K562 (cell line): ENCODE measurements around the gene METTL25B. TPM values are rescaled to one million over a fixed set of nuclear protein-coding genes. Genes with fewer than 3 reads are reported as not detected.

Experiments
- ATAC-seq: fragments of 200-7000 bp; cut with Tn5 transposase; 3 replicates; pipeline ENCODE4 v1.9.1; 2020; ENCODE audit warnings: moderate library complexity
- BruUV-seq: library from RNA; stranded (reverse); fragments of 400-500 nt; replicated peaks from 2 replicates; lab custom pipeline; 2021; lab: Mats Ljungman, UMichigan
- CTCF ChIA-PET: fragments of 300-600 bp; formaldehyde crosslinking; extraction: SDS; loops from one replicate; lab custom pipeline; 2021; ENCODE audit warnings: low intra/inter-chr PET ratio; lab: Yijun Ruan, JAX
- POLR2A ChIA-PET: fragments of 300-600, 350-650 bp; sonication (Branson Sonifier 250); formaldehyde crosslinking; extraction: SDS; loops from one replicate; lab custom pipeline; 2021; ENCODE audit warnings: antibody characterized with exemption, inconsistent platforms; lab: Yijun Ruan, JAX
- DNase-seq, 4 experiments: peaks; one replicate each; pipeline versions ENCODE4 v3.0.0 to v3.0.0-alpha.2; 2011 to 2018; ENCODE audit warnings: low spot score in 3 of 4, mixed read lengths in 3 of 4; ENCODE audit errors: extremely low read depth in 1 of 4
- FAIRE-seq: peaks from 2 replicates; lab custom pipeline; 2011; peaks lifted over from hg19 to GRCh38; lab: Jason Lieb, UNC
- H2AFZ ChIP-seq: 2 replicates; pipeline ENCODE4 v1.6.0; 2011; ENCODE audit warnings: low read depth, low read length, control low read depth, inconsistent platforms
- H3K27ac ChIP-seq: fragments of 200-600 bp; 3 replicates; pipeline ENCODE4 v1.8.0; 2011; ENCODE audit warnings: low read depth, mild to moderate bottlenecking, control low read depth, inconsistent platforms, low read length, moderate library complexity, mixed read lengths; ENCODE audit errors: extremely low read depth
- H3K27me3 ChIP-seq, 2 experiments: fragments of 300-600 bp in 1 of 2; 2 replicates in 1 of 2; 3 replicates in 1 of 2; pipeline versions ENCODE4 v1.6.0 to v1.8.0; 2011; ENCODE audit warnings: inconsistent platforms in 2 of 2, low read length in 2 of 2, mild to moderate bottlenecking in 1 of 2, mixed read lengths in 1 of 2, moderate library complexity in 1 of 2; ENCODE audit not compliant: control insufficient read depth in 2 of 2, insufficient read depth in 2 of 2
- H3K36me3 ChIP-seq: fragments of 300-600 bp; 3 replicates; pipeline ENCODE4 v1.8.0; 2011; ENCODE audit warnings: mild to moderate bottlenecking, low read length, inconsistent platforms; ENCODE audit not compliant: control insufficient read depth, insufficient read depth
- H3K4me1 ChIP-seq, 2 experiments: fragments of 200-600 bp in 1 of 2; replicated peaks in 1 of 2; 2 replicates in 1 of 2; 3 replicates in 1 of 2; pipeline versions ENCODE4 v1.5.1 to v1.8.0; 2011; ENCODE audit warnings: inconsistent platforms in 2 of 2, low read length in 2 of 2, mild to moderate bottlenecking in 1 of 2, mixed read lengths in 1 of 2, moderate library complexity in 1 of 2; ENCODE audit not compliant: control insufficient read depth in 2 of 2, insufficient read depth in 2 of 2
- H3K4me2 ChIP-seq: 2 replicates; pipeline ENCODE4 v1.6.1; 2011; ENCODE audit warnings: low read length, control low read depth, inconsistent platforms, mixed read lengths; ENCODE audit not compliant: insufficient read depth
- H3K4me3 ChIP-seq: fragments of 200-600 bp; sonication (generic), shearing (Covaris generic); 2 replicates; pipeline ENCODE4 v1.5.1; 2016; ENCODE audit warnings: control low read depth, inconsistent platforms
- H3K79me2 ChIP-seq: fragments of 200-600 bp; 3 replicates; pipeline ENCODE4 v1.8.0; 2011; ENCODE audit warnings: low read length, inconsistent platforms; ENCODE audit not compliant: control insufficient read depth, insufficient read depth
- H3K9ac ChIP-seq, 2 experiments: 2 replicates each; pipeline versions ENCODE4 v1.6.0 to v1.6.1; 2011; ENCODE audit warnings: low read depth in 2 of 2, low read length in 2 of 2, control low read depth in 1 of 2, inconsistent platforms in 1 of 2, mild to moderate bottlenecking in 1 of 2, mixed read lengths in 1 of 2; ENCODE audit not compliant: insufficient read depth in 1 of 2
- H3K9me1 ChIP-seq: one replicate; pipeline ENCODE4 v1.6.0; 2011; ENCODE audit warnings: inconsistent platforms, mild to moderate bottlenecking, low read length, moderate library complexity; ENCODE audit not compliant: control insufficient read depth, insufficient read depth
- H3K9me3 ChIP-seq: replicated peaks from 2 replicates; pipeline ENCODE4 v1.5.1; 2011; ENCODE audit warnings: low read depth, low read length, inconsistent platforms; ENCODE audit not compliant: control insufficient read depth, insufficient read depth
- H4K20me1 ChIP-seq: replicated peaks from 2 replicates; pipeline ENCODE4 v1.6.1; 2011; ENCODE audit warnings: low read length, inconsistent platforms, mixed read lengths; ENCODE audit not compliant: control insufficient read depth, insufficient read depth
- CAMTA2 ChIP-seq: fragments of 250-450 bp; sonication (Bioruptor Pico); conservative IDR thresholded peaks from 2 replicates; pipeline ENCODE4 v1.5.1; 2022
- CBFA2T2 ChIP-seq: fragments of 450-650 bp; conservative IDR thresholded peaks from 2 replicates; pipeline ENCODE4 v1.6.1; 2017; ENCODE audit warnings: mild to moderate bottlenecking
- CBFA2T3 ChIP-seq: fragments of 450-650 bp; IDR thresholded peaks from 2 replicates; pipeline ENCODE4 v1.6.1; 2017
- ETV1 ChIP-seq: fragments of 450-650 bp; conservative IDR thresholded peaks from 2 replicates; pipeline ENCODE4 v1.6.1; 2016; ENCODE audit warnings: missing genetic modification characterization, control low read depth, low read depth, missing compliant biosample characterization
- FOXP4 ChIP-seq: sonication (generic); formaldehyde crosslinking; IDR thresholded peaks from 2 replicates; pipeline ENCODE4 v1.8.0; 2022; ENCODE audit warnings: mild to moderate bottlenecking, missing genetic modification reagents, borderline replicate concordance
- HMG20A ChIP-seq: fragments of 450-650 bp; formaldehyde crosslinking; conservative IDR thresholded peaks from 2 replicates; pipeline ENCODE4 v1.4.0; 2020; ENCODE audit warnings: mild to moderate bottlenecking, mixed read lengths
- MBD2 ChIP-seq: sonication (generic); IDR thresholded peaks from 2 replicates; pipeline ENCODE4 v1.6.1; 2016; ENCODE audit warnings: low read depth, borderline replicate concordance
- PRPF4 ChIP-seq: fragments of 200-400 bp; formaldehyde crosslinking; IDR thresholded peaks from one replicate; pipeline ENCODE4 v1.6.1; 2017; ENCODE audit warnings: low read length, low read depth, mild to moderate bottlenecking; ENCODE audit not compliant: insufficient read depth, poor library complexity, severe bottlenecking
- SLC30A9 ChIP-seq: fragments of 250-450 bp; sonication (Bioruptor Pico); IDR thresholded peaks from 2 replicates; pipeline ENCODE4 v1.8.0; 2022; ENCODE audit warnings: mild to moderate bottlenecking, moderate library complexity
- TEAD4 ChIP-seq, 2 experiments: sonication (generic) in 1 of 2; formaldehyde crosslinking in 1 of 2; IDR thresholded peaks; 2 replicates each; pipeline versions ENCODE4 v1.6.1 to v1.8.0; 2012 to 2022; ENCODE audit warnings: borderline replicate concordance in 1 of 2, inconsistent platforms in 1 of 2, low read length in 1 of 2, mild to moderate bottlenecking in 1 of 2, missing genetic modification reagents in 1 of 2
- TFAP4 ChIP-seq: sonication (generic); formaldehyde crosslinking; IDR thresholded peaks from 2 replicates; pipeline ENCODE4 v1.8.0; 2022; ENCODE audit warnings: missing genetic modification reagents, mild to moderate bottlenecking, moderate library complexity, borderline replicate concordance
- TGIF2 ChIP-seq: sonication (generic); formaldehyde crosslinking; IDR thresholded peaks from 2 replicates; pipeline ENCODE4 v1.8.1; 2022; ENCODE audit warnings: mild to moderate bottlenecking, missing genetic modification reagents, moderate library complexity
- USF1 ChIP-seq: sonication (generic); formaldehyde crosslinking; IDR thresholded peaks from 2 replicates; pipeline ENCODE4 v1.9.0; 2022; ENCODE audit warnings: mild to moderate bottlenecking, missing genetic modification reagents
- ZNF12 ChIP-seq: sonication (generic); formaldehyde crosslinking; IDR thresholded peaks from 2 replicates; pipeline ENCODE4 v1.4.0; 2020; ENCODE audit warnings: mild to moderate bottlenecking, missing genetic modification reagents
- ZNF133 ChIP-seq: fragments of 250-450 bp; sonication (Bioruptor Pico); IDR thresholded peaks from 2 replicates; pipeline ENCODE4 v1.4.0; 2020; ENCODE audit warnings: mild to moderate bottlenecking
- ZNF253 ChIP-seq: fragments of 250-450 bp; sonication (Bioruptor Pico); conservative IDR thresholded peaks from 2 replicates; pipeline ENCODE4 v1.6.1; 2021; ENCODE audit warnings: mild to moderate bottlenecking
- WGBS: fragments of 100-300 bp; shearing (Covaris generic); methylation state at CpG from one replicate; pipeline ENCODE4 v1.1.6; 2016; ENCODE audit warnings: low coverage, mixed read lengths; ENCODE audit not compliant: insufficient coverage; ENCODE audit errors: missing lambda C conversion rate; 5-methylcytosine and 5-hydroxymethylcytosine counted together
- in situ Hi-C: fragments of 300-500 bp; cut with MboI; formaldehyde crosslinking; loops from 4 replicates; pipeline ENCODE4 v1.15.0; 2018; ENCODE audit warnings: inconsistent platforms, mixed read lengths
- intact Hi-C: fragments of 100-400 bp; cut with micrococcal nuclease; formaldehyde crosslinking; loops from 2 replicates; pipeline ENCODE4 v1.14.2; 2022
- polyA plus RNA-seq, 8 experiments: library from polyadenylated mRNA; depleted of rRNA in 4 of 8; stranded (reverse) in 5 of 8; unstranded in 3 of 8; fragments of >200 nt; fragmentation: Nextera tagmentation in 2 of 8; fragmentation: Illumina TruSeq in 1 of 8; extraction: Ambion mirVana in 2 of 8; extraction: Trizol in 1 of 8; gene quantifications; 2 replicates each; pipeline versions ENCODE4 v1.2.1 to v1.2.3, GENCODE V29; 2011 to 2014; ENCODE audit warnings: inconsistent platforms in 1 of 8, missing spikeins in 1 of 8
- total RNA-seq, 7 experiments: library from RNA; depleted of rRNA in 6 of 7; stranded (reverse); fragments of >200 nt in 6 of 7; fragmentation: Illumina TruSeq in 2 of 7; extraction: Trizol in 2 of 7; gene quantifications; 2 replicates each; pipeline versions ENCODE4 v1.2.1 to v1.2.3, GENCODE V29; 2011 to 2021; ENCODE audit warnings: low replicate concordance in 1 of 7
- TF ChIP-seq, protein P1 (sequence below): fragments of 250-450 bp; sonication (Bioruptor Pico); IDR thresholded peaks from 2 replicates; pipeline ENCODE4 v1.5.1; 2021; ENCODE audit warnings: mild to moderate bottlenecking

Gene METTL25B
- total and polyA plus RNA-seq, 9 of the 15 experiments (the other 6 are each of a cell fraction or from before 2014, with no cell fraction given) = 7.7 to 48.3 (median 33.1) TPM

DNA sequence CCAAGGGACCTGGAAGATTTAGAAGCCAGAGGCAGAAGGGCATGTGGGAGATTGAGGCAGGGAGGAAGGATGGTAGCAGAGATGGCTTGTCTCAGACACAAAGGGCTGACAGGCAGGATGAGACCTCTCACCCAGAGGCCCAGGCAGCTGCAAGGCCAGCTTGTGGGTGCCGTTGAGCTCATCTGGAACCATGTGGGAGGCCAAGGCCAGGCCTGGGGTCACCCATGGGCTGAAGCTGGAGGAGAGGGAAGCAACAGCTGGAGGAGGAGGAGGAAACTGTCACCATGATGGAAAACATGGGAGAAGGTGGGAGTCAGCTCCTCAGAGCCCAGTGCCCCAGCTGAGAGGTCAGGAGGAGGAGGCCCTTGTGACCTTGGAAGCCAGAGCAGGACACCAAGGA, 29.3 kb upstream of the METTL25B start:
- Histone ChIP-seq H3K4me3 (no peak overlapping the region), H4K20me1 (no peaks in the 10 kb centered on the region), H3K27ac (no peak overlapping the region), H2AFZ (no peak overlapping the region), H3K4me1 (peaks cover 15 to 25% of the 10 kb centered on the region in 2 experiments), H3K79me2 (no peaks in the 10 kb centered on the region), H3K9me3 (no peaks in the 10 kb centered on the region), H3K9ac (peak overlapping the region in 1 of 2 experiments; percentile 86; a peak in 2 of 4 replicates), H3K27me3 (no peaks in the 10 kb centered on the region), H3K36me3 (no peaks in the 10 kb centered on the region), H3K4me2 (no peak overlapping the region), H3K9me1 (no peaks in the 10 kb centered on the region)
- WGBS = 13% methylated on average over 1 of the region's 1 CpG
- FAIRE-seq (no peak), DNase-seq (no peak), ATAC-seq (no peak)
- CTCF ChIA-PET = no interaction called here
- intact Hi-C loops (no loop called here), in situ Hi-C loops (no loop called here)
- POLR2A ChIA-PET = interaction anchor here (0.6 to 1.1 kb wide), 4 partner anchors 8 to 139 kb away, joined by 3 read pairs; partner anchors contain the start of gene METTL25B
- BruUV-seq = no TSS peak
- TF ChIP-seq HMG20A (CRISPR knock-in tag) (no peak), PRPF4 (no peak), USF1 (CRISPR knock-in tag) (peak; percentile 12; the same call in 1 of the 2 replicates), TGIF2 (no peak), TEAD4 (IDR thresholded peaks at IDR 0.05; ENCODE audit: low read length) (no peak), TEAD4 (CRISPR knock-in tag; IDR thresholded peaks at IDR 0.05; ENCODE audit: borderline replicate concordance) (no peak), MBD2 (no peak), ZNF12 (CRISPR knock-in tag) (no peak), SLC30A9 (CRISPR knock-in tag) (no peak), FOXP4 (CRISPR knock-in tag) (no peak), ZNF133 (CRISPR knock-in tag) (no peak), CBFA2T3 (0 out of 2 replicates have a peak, but pooled peaks have one; percentile 24), CBFA2T2 (peak; percentile 10; the same call in 1 of the 2 replicates), ETV1 (no peak), ZNF253 (CRISPR knock-in tag) (no peak), TFAP4 (CRISPR knock-in tag) (peak; percentile 24; the same call in 1 of the 2 replicates), CAMTA2 (CRISPR knock-in tag) (no peak)
- TF ChIP-seq, protein P1, sequence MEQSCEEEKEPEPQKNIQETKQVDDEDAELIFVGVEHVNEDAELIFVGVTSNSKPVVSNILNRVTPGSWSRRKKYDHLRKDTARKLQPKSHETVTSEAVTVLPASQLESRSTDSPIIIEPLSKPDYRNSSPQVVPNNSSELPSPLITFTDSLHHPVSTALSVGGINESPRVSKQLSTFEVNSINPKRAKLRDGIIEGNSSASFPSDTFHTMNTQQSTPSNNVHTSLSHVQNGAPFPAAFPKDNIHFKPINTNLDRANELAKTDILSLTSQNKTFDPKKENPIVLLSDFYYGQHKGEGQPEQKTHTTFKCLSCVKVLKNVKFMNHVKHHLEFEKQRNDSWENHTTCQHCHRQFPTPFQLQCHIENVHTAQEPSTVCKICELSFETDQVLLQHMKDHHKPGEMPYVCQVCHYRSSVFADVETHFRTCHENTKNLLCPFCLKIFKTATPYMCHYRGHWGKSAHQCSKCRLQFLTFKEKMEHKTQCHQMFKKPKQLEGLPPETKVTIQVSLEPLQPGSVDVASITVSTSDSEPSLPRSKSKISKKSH (CRISPR knock-in tag) = no peak
